Measurements from ENCODE around the gene CYP19A1.

The CYP19A1 gene

GRCh38 chr15:51338496-51338895 is at the start of gene CYP19A1:
Gene CYP19A1, minus strand, starts transcription at chr15:51338596. Its CDS starts 95,684 bp downstream, at chr15:51242912.
- DNase-seq, result no peak

DNA sequence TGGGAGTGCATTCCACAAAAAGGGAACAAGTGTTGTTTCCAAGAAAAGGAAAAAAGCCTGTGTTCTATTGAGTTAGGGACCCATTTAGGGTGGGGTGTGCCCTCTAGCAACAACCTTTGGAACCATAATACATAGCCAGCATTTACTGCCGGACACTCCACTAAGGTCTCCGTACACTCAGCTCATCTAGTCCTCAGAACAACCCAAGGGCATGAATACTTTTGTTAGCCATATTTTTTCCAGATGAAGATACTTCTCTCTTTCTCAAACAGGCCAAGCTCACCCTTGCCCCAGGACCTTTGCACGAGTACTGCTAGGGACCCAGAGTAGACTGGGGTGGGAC is 49.3 kb upstream of the CYP19A1 start:
- DNase-seq, result no peak

GRCh38 chr15:51386960-51387698 is 48.7 kb upstream of the CYP19A1 start:
- no peak for DNase-seq

DNA sequence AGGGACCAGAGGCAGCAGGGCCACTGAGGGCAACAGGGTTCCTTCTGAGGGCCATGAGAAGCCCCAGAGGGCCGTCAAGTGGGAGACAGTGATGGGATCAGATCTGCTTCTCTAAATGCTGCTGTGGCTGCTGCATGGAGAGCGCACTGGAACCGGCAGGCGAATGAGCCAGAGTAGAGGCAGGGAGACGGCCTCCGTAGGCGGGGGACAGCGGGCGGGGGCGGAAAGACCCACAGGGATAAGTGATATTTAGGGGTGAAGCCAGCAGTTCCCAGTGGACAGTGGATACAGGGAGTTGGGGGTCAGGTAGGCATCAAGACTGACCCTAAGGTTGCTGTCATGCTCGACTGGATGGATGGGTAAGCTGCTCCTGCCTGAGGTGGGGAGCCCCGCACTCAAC is 48.1 kb upstream of the CYP19A1 start:
- DNase-seq, result no peak

DNA sequence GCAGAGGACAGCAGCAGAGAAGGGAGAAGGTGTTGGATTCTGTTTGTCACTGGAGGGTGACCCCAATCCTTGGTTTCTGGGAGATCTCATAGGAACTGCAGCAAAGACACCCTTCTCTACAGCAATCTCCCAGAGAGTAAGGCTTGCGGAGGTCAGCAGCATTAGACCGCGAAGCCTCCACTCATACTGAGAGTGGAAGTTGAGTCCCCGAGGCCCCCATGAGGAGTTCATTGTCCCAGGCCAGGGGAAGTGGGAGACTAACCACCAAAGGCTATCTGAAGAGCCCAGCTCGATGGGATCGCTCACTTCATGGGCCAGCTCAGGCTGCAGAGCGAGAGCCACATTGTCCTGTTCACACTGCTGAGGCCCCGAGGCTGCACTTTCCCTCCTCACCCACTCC is 47.6 kb upstream of the CYP19A1 start:
- no peak for DNase-seq

GRCh38 chr15:51382787-51383186 is 44.4 kb upstream of the CYP19A1 start:
- peak; percentile 23 for DNase-seq

DNA sequence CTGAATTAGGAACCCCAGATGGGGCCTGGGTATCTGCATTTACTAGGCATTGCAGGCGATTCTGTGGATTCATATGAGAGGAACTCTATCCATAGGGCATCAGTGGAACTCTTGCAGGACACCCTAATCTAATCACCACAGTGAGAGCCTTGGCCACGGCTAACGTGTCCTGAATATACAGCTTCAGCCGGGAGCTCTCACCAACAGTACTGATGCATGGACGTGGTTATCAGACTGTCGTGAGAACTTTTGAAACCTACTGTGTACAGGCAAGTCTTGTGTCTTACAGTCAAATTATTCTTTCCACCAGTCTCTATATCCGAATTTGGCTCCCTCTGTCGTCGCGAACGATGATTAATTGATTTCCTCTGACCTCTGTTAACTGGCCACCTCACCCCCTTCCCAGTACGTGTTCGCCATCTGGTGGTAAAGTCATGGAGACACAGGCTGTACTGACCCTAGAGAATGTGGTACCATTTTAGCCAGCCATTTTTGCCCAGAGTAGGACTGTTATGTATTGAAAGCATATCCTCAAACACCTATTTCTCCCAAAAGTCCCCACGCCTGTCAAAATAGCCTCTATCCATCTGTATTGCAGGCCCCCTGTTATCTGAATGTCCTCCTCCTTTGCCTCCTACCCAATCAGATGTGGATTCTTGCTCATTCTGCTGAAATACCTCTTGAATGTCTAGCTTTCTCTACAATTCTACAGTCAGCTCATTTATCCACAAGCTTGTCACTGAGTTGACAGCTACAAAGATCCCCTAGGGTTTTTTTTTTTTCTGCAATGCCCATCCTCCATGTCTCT is 42.8 kb upstream of the CYP19A1 start:
- DNase-seq, result peak; percentile 71

GRCh38 chr15:51379390-51379789 is 41.0 kb upstream of the CYP19A1 start:
- DNase-seq, result no peak

DNA sequence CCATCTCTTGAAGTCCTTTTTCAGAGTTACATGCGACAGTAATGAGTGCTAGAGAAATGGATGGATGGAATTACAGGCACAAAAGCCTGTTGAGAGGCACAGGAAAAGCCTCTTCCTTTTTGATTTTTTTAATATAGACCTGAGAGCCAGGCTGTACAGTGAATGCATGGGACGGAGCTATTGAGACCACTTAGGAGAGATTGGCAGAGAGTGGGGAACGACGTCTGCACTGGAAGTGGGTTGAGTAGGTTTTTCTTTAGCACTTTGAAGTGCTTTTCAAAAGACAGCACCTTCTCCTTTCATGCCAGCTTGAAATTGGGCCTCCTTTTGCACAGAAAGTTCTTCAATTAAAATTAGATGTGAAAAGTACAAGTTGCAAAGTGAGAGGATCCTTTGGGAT is 40.0 kb upstream of the CYP19A1 start:
- no peak for DNase-seq

DNA sequence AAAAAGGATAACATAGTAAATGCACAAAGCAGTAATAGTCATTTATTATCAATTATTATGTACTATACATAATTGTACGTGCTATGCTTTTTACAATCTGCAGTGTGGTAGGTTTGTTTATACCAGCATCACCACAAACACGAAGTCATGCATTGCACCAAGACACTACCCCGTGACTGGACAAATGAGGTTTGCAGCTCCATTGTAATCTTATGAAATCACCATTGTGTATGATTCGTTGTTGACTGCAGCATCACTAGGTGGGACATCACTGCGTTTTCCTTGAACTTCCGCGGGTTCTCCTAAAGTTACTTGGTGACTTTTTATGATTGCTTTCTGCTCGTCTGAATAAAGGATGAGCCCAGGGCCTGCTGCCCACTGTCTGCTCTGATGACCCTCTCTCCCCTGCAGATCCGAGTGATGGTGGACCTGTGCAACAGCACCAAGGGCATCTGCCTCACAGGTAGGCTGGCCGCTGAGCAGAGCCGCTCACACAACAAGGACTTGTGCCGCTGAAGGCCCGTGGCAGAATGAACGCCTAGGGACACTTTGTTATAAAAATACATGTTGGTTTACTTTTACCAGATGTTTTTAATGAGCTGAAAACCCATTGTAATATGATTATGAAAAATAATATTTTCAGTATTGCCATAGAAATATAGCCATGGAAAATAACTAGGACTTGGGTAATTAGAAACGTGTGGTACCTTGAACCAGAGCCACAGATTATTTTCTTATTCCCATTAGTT is 38.8 kb upstream of the CYP19A1 start:
- DNase-seq, result no peak

- no peak for DNase-seq
Measured at GRCh38 chr15:51375966-51376640, 37.7 kb upstream of the CYP19A1 start.

- DNase-seq, result no peak
Measured at GRCh38 chr15:51374131-51374530, 35.7 kb upstream of the CYP19A1 start.

GRCh38 chr15:51371266-51371665 is 32.9 kb upstream of the CYP19A1 start:
- no peak for DNase-seq

DNA sequence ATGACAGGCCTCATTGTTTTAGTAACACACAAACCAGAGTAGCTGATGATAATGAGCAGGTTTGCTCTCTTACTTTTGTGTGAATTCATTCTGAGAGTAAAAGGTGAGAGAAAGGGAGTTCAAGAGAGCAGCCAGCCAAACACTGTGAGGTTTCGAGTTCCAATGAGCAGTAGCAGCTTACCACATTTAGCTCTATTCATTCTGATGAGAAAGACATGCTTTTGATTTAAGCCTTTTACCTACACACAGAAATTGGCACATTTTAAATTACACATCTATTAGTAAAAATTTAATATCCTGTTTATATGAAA is 31.0 kb upstream of the CYP19A1 start:
- no peak for DNase-seq

GRCh38 chr15:51368751-51369450 is 30.5 kb upstream of the CYP19A1 start:
- DNase-seq, result no peak

- DNase-seq, result no peak
Measured at GRCh38 chr15:51368307-51368706, 29.9 kb upstream of the CYP19A1 start.

GRCh38 chr15:51367322-51367976 is 29.1 kb upstream of the CYP19A1 start:
- no peak for DNase-seq

DNA sequence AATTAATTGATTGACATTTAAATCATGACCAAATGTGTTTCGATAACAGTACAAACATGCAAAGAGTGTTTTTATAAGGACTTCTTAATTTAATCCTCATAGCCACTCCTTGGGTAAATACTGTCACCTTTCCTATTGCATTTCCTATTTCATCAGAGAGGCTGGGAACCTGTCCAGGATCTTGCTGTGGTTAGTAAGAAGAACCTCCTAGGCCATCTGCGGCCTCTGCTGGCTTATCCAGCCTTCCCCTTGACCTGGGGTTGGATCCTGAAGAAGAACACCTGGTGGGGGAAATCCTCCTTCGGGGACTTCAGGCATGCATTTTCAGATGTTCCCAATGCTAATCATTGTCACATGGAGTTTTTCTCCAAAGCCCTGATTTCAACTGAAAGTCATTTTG is 28.5 kb upstream of the CYP19A1 start:
- DNase-seq, result no peak

DNA sequence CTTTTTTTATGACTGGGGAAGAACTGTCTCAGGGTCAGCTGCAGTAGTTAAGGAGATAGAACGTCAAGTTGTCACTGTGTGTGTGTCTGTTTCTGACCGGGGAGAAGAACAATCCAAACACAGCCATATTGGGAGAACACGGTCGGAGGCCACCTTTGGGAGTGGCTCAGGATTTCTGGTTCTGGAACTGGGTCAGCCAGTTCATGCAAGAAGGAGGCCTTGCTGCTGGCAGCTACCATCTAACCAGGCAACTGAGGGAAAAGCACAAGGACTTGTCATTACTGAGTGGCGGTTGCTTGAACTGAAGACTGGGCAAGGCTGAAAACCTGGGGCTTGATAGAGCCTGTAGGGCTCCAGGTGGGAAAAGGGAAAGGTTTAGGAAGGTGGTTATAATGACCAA is 27.7 kb upstream of the CYP19A1 start:
- DNase-seq, result no peak

DNA sequence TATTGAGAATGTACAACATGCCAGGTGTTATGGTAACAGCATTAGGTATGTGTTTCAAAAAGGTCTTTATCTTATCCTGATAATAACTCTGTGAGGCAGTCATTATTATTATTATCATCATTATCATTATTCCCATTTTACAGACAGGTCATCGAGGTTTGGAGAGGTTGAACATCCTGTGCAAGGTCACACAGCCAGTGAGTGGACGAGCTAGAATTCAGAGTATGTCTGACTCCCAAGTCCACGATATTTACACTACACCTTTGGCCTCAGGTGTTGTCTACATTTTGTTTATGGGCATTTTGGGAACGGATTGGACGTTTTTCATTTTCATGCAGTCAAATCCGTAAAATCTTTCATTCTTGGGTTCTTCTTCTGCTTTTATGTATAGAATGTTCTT is 27.0 kb upstream of the CYP19A1 start:
- no peak for DNase-seq

- no peak for DNase-seq
Measured at GRCh38 chr15:51363383-51363782, 25.0 kb upstream of the CYP19A1 start.

- DNase-seq, result no peak
Measured at GRCh38 chr15:51359981-51360380, 21.6 kb upstream of the CYP19A1 start.

Data from activated CD4-positive, alpha-beta T cell treated with anti-CD3 and anti-CD28 coated beads, Interleukin-2, amount 50 U/mL, for 16 hours (primary cell).